Measurements from ENCODE around the gene MAPK8.

GRCh38 chr10:48331436-48331835, 25.0 kb downstream of the MAPK8 start:
- TF ChIP-seq FOXM1 (IDR thresholded peaks at IDR 0.05; ENCODE audit: borderline replicate concordance, low read depth) (no peak), EP300 (IDR thresholded peaks at IDR 0.05; ENCODE audit: borderline replicate concordance) (no peak), TAF1 (IDR thresholded peaks at IDR 0.05; ENCODE audit: low read depth) (no peak), TCF12 (IDR thresholded peaks at IDR 0.05; ENCODE audit: low read depth) (no peak), RAD21 (IDR thresholded peaks at IDR 0.05; ENCODE audit: low read depth) (no peak), CEBPB (IDR thresholded peaks at IDR 0.05) (no peak), CREB1 (IDR thresholded peaks at IDR 0.05; ENCODE audit: low read depth) (no peak), REST (IDR thresholded peaks at IDR 0.05; ENCODE audit: low read depth) (no peak), ZBTB7A (IDR thresholded peaks at IDR 0.05; ENCODE audit: low read depth) (no peak), YY1 (IDR thresholded peaks at IDR 0.05; ENCODE audit: low read depth) (no peak), NFIC (IDR thresholded peaks at IDR 0.05) (no peak)
- TF ChIP-seq, protein P1, sequence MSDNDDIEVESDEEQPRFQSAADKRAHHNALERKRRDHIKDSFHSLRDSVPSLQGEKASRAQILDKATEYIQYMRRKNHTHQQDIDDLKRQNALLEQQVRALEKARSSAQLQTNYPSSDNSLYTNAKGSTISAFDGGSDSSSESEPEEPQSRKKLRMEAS (IDR thresholded peaks at IDR 0.05): no peak
- TF ChIP-seq, protein P2, sequence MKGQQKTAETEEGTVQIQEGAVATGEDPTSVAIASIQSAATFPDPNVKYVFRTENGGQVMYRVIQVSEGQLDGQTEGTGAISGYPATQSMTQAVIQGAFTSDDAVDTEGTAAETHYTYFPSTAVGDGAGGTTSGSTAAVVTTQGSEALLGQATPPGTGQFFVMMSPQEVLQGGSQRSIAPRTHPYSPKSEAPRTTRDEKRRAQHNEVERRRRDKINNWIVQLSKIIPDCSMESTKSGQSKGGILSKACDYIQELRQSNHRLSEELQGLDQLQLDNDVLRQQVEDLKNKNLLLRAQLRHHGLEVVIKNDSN (IDR thresholded peaks at IDR 0.05): no peak

Measured in Ishikawa (cell line).